GM21390 (cell line): Measurements from ENCODE around the gene CERKL.

Experiments used
- ATAC-seq: cut with Tn5 transposase; IDR thresholded peaks from one replicate; pipeline ENCODE4 v1.9.1; 2021; ENCODE audit not compliant: unreplicated experiment

CERKL gene

GRCh38 chr2:181578829-181579228 is 78.1 kb downstream of the CERKL start:
- ATAC-seq: no peak

DNA sequence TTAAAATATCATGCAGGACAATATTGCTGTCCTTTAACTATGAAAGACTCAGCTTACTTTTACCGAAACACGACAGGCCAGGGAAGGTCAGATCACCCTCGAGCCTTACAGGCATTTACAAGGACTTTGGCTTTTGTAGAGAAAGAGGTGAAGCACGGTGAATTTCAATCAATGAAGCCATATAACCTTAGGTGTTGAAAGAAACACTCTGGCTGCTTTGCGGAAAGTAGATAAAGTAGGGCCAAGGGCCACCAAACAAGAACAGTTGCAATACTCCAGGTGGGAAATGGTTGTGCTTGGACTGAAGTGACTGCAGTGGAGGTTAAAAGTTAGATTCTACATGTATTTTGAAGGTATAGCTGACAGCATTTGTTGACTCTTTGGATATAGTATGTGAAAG is 80.5 kb downstream of the CERKL start:
- ATAC-seq: no peak

- no peak for ATAC-seq
Measured at GRCh38 chr2:181575650-181576025, 81.3 kb downstream of the CERKL start.

DNA sequence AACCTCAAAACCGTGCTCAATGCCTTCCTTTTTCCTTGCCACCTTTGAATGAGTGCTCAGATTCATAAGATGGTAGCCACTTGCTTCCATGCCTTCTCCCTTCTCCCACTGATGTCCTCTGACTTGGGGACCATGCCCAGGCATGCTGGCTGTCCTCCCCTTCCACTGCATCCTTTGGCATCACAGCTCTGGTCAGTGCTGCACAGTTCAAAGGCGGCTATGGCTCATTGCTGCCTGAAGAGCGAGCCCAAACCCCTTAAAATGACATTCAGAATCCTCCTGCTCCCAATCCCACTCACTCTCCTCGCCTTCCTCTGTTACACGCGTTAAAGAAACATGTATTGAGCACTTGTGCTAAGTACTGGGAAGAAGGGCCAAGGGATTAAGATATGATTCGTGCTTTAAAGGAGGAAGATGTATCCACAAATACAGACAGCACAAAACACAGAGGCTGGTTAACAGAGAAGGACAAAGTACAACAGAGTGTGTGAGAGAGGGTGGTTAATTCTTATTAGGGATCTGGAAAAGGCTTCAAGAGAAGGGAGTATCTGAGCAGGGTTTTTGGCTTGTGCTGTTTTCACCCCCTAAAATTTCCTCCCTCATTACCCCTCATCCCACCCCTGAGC is 81.8 kb downstream of the CERKL start:
- ATAC-seq: no peak

DNA sequence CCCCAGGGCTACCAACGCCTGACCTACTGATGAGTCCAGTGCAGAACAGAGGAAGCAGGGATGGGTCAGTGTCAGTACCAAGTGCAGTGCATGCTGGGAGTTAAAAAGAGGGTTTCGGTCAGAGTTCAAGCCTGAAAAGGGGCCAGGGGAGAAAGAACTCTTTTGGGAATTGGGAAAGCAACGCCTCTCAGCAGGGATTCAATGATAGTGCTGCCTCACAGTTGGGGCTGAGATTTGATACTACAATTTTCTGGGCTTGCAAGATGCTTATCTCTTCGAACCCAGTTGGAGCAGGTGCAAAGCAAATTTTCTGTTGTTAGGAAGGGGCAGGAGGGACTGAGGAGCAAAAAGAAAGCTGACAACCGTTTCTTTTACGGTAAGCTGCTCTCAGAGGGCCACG is 82.6 kb downstream of the CERKL start:
- no peak for ATAC-seq

GRCh38 chr2:181573140-181573736 is 83.7 kb downstream of the CERKL start:
- ATAC-seq: no peak

GRCh38 chr2:181570833-181571661 is 85.9 kb downstream of the CERKL start:
- ATAC-seq: no peak

GRCh38 chr2:181570059-181570458 is 86.8 kb downstream of the CERKL start:
- no peak for ATAC-seq

- ATAC-seq: no peak
Measured at GRCh38 chr2:181566334-181567032, 90.4 kb downstream of the CERKL start.

- no peak for ATAC-seq
Measured at GRCh38 chr2:181563101-181563692, 93.7 kb downstream of the CERKL start.

GRCh38 chr2:181558371-181558770 is 98.5 kb downstream of the CERKL start:
- ATAC-seq: no peak

GRCh38 chr2:181554061-181554830 is 102.7 kb downstream of the CERKL start:
- ATAC-seq: no peak

- ATAC-seq: no peak
Measured at GRCh38 chr2:181553244-181553643, 103.7 kb downstream of the CERKL start.

DNA sequence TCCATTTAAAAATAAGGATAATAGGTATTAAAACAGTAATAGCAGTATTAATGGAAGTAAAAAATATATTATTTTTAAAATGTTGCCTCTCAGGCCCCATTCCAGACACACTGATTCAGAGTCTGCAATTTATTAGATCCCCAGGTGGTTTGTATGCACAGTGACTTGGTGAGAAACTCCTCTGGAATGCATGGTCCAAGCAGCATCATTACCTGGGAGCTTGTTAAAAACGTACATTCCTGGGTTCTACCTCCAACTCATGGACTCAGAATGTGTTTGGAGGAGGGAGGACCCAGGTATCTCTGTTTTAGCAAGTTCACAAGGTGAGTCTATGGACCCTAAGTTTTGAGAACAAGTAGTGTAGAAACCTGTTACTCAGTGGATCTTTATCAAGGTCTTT is 104.1 kb downstream of the CERKL start:
- ATAC-seq: no peak

- ATAC-seq: no peak
Measured at GRCh38 chr2:181546086-181546485, 110.8 kb downstream of the CERKL start.

- ATAC-seq: no peak
Measured at GRCh38 chr2:181542170-181542569, 114.7 kb downstream of the CERKL start.

- no peak for ATAC-seq
Measured at GRCh38 chr2:181540421-181540820, 116.5 kb downstream of the CERKL start.

- ATAC-seq: no peak
Measured at GRCh38 chr2:181536730-181537129, 120.2 kb downstream of the CERKL start.

DNA sequence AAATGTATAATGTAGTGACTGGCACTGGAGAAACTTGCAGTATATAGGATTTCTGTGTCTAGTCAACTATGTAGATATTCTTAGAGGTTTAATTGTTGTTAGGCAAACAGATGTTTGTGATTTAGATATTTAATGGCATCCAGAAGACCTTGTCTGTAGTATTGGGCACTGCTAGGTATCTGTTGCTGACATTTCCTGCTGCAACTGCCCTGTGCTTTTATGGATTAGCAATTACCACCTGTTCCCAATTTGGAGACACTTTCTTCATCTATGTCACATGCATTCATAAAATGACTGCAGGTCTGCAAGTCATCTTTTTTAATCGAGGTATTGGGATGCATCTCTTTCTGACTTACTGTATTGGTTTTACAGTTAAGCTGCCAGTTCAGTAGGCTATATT is 128.5 kb downstream of the CERKL start:
- ATAC-seq: no peak

DNA sequence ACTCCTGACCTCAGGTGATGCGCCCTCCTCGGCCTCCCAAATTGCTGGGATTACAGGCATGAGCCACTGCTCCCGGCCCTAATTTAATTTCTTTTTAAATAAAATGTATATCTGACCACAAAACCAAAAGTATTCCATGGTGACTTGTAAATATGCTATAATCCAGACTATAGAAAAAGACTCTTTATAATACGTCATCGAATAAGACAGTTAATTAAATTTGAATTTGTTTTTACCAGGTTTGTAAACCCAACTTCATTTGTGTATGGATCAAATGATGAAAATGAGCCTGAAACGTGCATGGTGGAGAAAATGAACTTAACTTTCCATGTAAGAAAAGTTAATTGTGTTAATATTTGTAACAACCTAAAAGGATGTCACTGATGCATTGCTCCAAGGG is 129.8 kb downstream of the CERKL start:
- ATAC-seq: no peak

DNA sequence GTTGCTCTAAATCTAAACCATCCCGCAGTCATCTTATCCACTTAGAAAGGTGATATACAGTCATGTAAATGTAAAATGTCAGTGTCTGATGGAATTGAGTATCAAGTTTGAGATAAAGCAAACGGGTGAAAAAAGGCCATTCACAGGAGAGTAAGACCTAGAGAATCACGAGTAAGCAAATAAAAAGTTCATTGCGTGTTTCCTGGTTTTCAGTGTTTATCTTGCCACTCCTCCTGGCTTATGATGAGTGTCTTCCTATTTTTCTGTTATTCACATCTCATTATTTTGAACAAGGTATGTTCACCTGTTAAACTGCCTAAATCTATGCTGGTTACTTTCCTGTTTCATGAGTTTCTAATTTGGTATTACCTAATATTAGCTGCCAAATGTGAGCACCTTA is 130.9 kb downstream of the CERKL start:
- no peak for ATAC-seq
